HepG2 (cell line): ENCODE results near the gene CPVL. TPM values are rescaled to one million over a fixed set of nuclear protein-coding genes. Genes with fewer than 3 reads are reported as not detected.

Experiments
- ATAC-seq: fragments of 200-7000 bp; cut with Tn5 transposase; 3 replicates; pipeline ENCODE4 v1.9.1; 2020; ENCODE audit warnings: mild to moderate bottlenecking, moderate library complexity
- BruUV-seq: library from RNA; stranded (reverse); fragments of 400-500 nt; replicated peaks from 2 replicates; lab custom pipeline; 2021; lab: Mats Ljungman, UMichigan
- CTCF ChIA-PET: fragments of 300-600 bp; formaldehyde crosslinking; extraction: SDS; loops from one replicate; lab custom pipeline; 2021; ENCODE audit warnings: low total read pairs, inconsistent platforms, low intra/inter-chr PET ratio; lab: Yijun Ruan, JAX
- POLR2A ChIA-PET: fragments of 350-600 bp; sonication (Branson Sonifier 250); formaldehyde crosslinking; loops from one replicate; lab custom pipeline; 2020; ENCODE audit warnings: antibody characterized with exemption, inconsistent platforms; lab: Yijun Ruan, JAX
- DNase-seq: peaks from one replicate; pipeline ENCODE4 v3.0.0-alpha.2; 2015; ENCODE audit warnings: low spot score
- FAIRE-seq: peaks from 3 replicates; lab custom pipeline; 2011; peaks lifted over from hg19 to GRCh38; lab: Jason Lieb, UNC
- H2AFZ ChIP-seq: one replicate; pipeline ENCODE4 v1.6.1; 2011; ENCODE audit warnings: low read length, inconsistent platforms
- H3K27ac ChIP-seq: fragments of 300-600 bp; 3 replicates; pipeline ENCODE4 v1.8.0; 2011; ENCODE audit warnings: mixed run types, mild to moderate bottlenecking, mixed read lengths, low read length, inconsistent platforms; ENCODE audit not compliant: insufficient read depth; ENCODE audit errors: extremely low read length
- H3K27me3 ChIP-seq, 2 experiments: fragments of 200-600 bp in 1 of 2; 2 replicates in 1 of 2; 3 replicates in 1 of 2; pipeline versions ENCODE4 v1.6.0 to v1.8.0; 2011; ENCODE audit warnings: low read length in 2 of 2, mild to moderate bottlenecking in 2 of 2, moderate library complexity in 2 of 2, inconsistent platforms in 1 of 2; ENCODE audit not compliant: insufficient read depth in 2 of 2, control insufficient read depth in 1 of 2
- H3K36me3 ChIP-seq, 2 experiments: fragments of 200-600 bp in 1 of 2; replicated peaks in 1 of 2; 2 replicates in 1 of 2; 3 replicates in 1 of 2; pipeline versions ENCODE4 v1.5.1 to v1.8.0; 2011; ENCODE audit warnings: low read length in 2 of 2, inconsistent platforms in 1 of 2; ENCODE audit not compliant: insufficient read depth in 2 of 2, control insufficient read depth in 1 of 2
- H3K4me1 ChIP-seq: 2 replicates; pipeline ENCODE4 v1.5.1; 2012; ENCODE audit warnings: low read length, inconsistent platforms; ENCODE audit not compliant: insufficient read depth
- H3K4me2 ChIP-seq: 2 replicates; pipeline ENCODE4 v1.6.0; 2011; ENCODE audit warnings: low read depth, low read length, inconsistent platforms
- H3K4me3 ChIP-seq, 3 experiments: fragments of 200-600 bp in 1 of 3; sonication (generic), shearing (Covaris generic) in 1 of 3; replicated peaks in 1 of 3; 2 replicates each; pipeline ENCODE4 v1.5.1; 2011 to 2016; ENCODE audit warnings: low read length in 3 of 3, inconsistent platforms in 2 of 3, low read depth in 2 of 3, mild to moderate bottlenecking in 2 of 3, control low read depth in 1 of 3, mixed read lengths in 1 of 3; ENCODE audit not compliant: insufficient read depth in 1 of 3
- H3K79me2 ChIP-seq: one replicate; pipeline ENCODE4 v1.6.1; 2011; ENCODE audit warnings: low read length, inconsistent platforms; ENCODE audit not compliant: insufficient read depth
- H3K9ac ChIP-seq: 2 replicates; pipeline ENCODE4 v1.6.0; 2011; ENCODE audit warnings: mild to moderate bottlenecking, low read depth, low read length, inconsistent platforms; ENCODE audit not compliant: insufficient read depth
- H3K9me3 ChIP-seq: 2 replicates; pipeline ENCODE4 v1.5.1; 2012; ENCODE audit warnings: mild to moderate bottlenecking, low read length
- H4K20me1 ChIP-seq: 2 replicates; pipeline ENCODE4 v1.6.0; 2011; ENCODE audit warnings: inconsistent platforms, mild to moderate bottlenecking, low read length, moderate library complexity; ENCODE audit not compliant: insufficient read depth
- ARHGAP35 ChIP-seq: sonication (generic); formaldehyde crosslinking; IDR thresholded peaks from 2 replicates; pipeline ENCODE4 v1.9.0; 2022; ENCODE audit warnings: mild to moderate bottlenecking, inconsistent platforms, moderate library complexity, missing genetic modification reagents, borderline replicate concordance
- BORCS8-MEF2B ChIP-seq: sonication (generic); formaldehyde crosslinking; IDR thresholded peaks from 2 replicates; pipeline ENCODE4 v1.8.0; 2022; ENCODE audit warnings: mild to moderate bottlenecking, missing genetic modification reagents
- CBX1 ChIP-seq: IDR thresholded peaks from one replicate; pipeline ENCODE4 v1.6.1; 2016; ENCODE audit warnings: antibody characterized with exemption, low read depth
- CEBPB ChIP-seq: IDR thresholded peaks from 2 replicates; pipeline ENCODE4 v1.6.1; 2011; ENCODE audit warnings: low read depth, low read length, improper control_type of control experiment, borderline replicate concordance
- FOXO1 ChIP-seq: sonication (generic); formaldehyde crosslinking; IDR thresholded peaks from 2 replicates; pipeline ENCODE4 v1.4.0; 2020; ENCODE audit warnings: missing genetic modification reagents
- IKZF1 ChIP-seq: fragments of 450-650 bp; IDR thresholded peaks from 2 replicates; pipeline ENCODE4 v1.7.1; 2016
- LCORL ChIP-seq, 2 experiments: fragments of 450-650 bp in 1 of 2; sonication (generic) in 1 of 2; formaldehyde crosslinking in 1 of 2; IDR thresholded peaks; 2 replicates each; pipeline versions ENCODE4 v1.5.0 to v1.6.1; 2017 to 2020; ENCODE audit warnings: antibody characterized with exemption in 1 of 2, missing genetic modification reagents in 1 of 2
- SOX5 ChIP-seq: IDR thresholded peaks from 2 replicates; pipeline ENCODE4 v1.6.1; 2016; ENCODE audit warnings: borderline replicate concordance
- STAG1 ChIP-seq: sonication (generic); formaldehyde crosslinking; IDR thresholded peaks from 2 replicates; pipeline ENCODE4 v1.4.0; 2020; ENCODE audit warnings: missing genetic modification reagents
- TBX3 ChIP-seq: fragments of 450-650 bp; IDR thresholded peaks from 2 replicates; pipeline ENCODE4 v1.6.1; 2017; ENCODE audit warnings: antibody characterized with exemption, mild to moderate bottlenecking, inconsistent platforms, borderline replicate concordance
- ZFP1 ChIP-seq: IDR thresholded peaks from 2 replicates; pipeline ENCODE4 v1.6.1; 2016
- ZNF17 ChIP-seq: sonication (generic); formaldehyde crosslinking; IDR thresholded peaks from 2 replicates; pipeline ENCODE4 v1.5.0; 2020; ENCODE audit warnings: mild to moderate bottlenecking, missing genetic modification reagents
- ZNF235 ChIP-seq: sonication (generic); formaldehyde crosslinking; IDR thresholded peaks from 2 replicates; pipeline ENCODE4 v1.8.1; 2023; ENCODE audit warnings: mild to moderate bottlenecking, missing genetic modification reagents, borderline replicate concordance
- ZNF333 ChIP-seq: sonication (generic); formaldehyde crosslinking; IDR thresholded peaks from 2 replicates; pipeline ENCODE4 v1.4.0; 2020; ENCODE audit warnings: mild to moderate bottlenecking, missing genetic modification reagents, borderline replicate concordance
- ZNF615 ChIP-seq: sonication (generic); formaldehyde crosslinking; IDR thresholded peaks from 2 replicates; pipeline ENCODE4 v1.5.0; 2020; ENCODE audit warnings: mild to moderate bottlenecking, missing genetic modification reagents, borderline replicate concordance
- ZNF720 ChIP-seq: sonication (generic); formaldehyde crosslinking; IDR thresholded peaks from 2 replicates; pipeline ENCODE4 v1.4.0; 2020; ENCODE audit warnings: missing genetic modification reagents
- WGBS: methylation state at CpG from one replicate; pipeline ENCODE4 v1.1.6; 2017; ENCODE audit warnings: low lambda C conversion rate; 5-methylcytosine and 5-hydroxymethylcytosine counted together
- in situ Hi-C: cut with HindIII; loops from 2 replicates; pipeline ENCODE4 v1.10.0; 2017; ENCODE audit warnings: low pct_unique_long_range_greater_than_20kb; ENCODE audit not compliant: extremely low pct_ligation_motif_present
- intact Hi-C: fragments of 100-400 bp; cut with micrococcal nuclease; formaldehyde crosslinking; loops from one replicate; pipeline ENCODE4 v1.10.0; 2022; ENCODE audit not compliant: unreplicated experiment
- polyA plus RNA-seq, 8 experiments: library from polyadenylated mRNA; depleted of rRNA in 3 of 8; stranded (reverse) in 7 of 8; unstranded in 1 of 8; fragments of >200 nt; fragmentation: Illumina TruSeq in 4 of 8; extraction: Trizol in 4 of 8; gene quantifications; 2 replicates each; pipeline versions ENCODE4 v1.2.1 to v1.2.3, GENCODE V29; 2011 to 2016; ENCODE audit warnings: low read depth in 4 of 8, missing spikeins in 1 of 8, mixed read lengths in 1 of 8; ENCODE audit not compliant: insufficient read depth in 1 of 8
- total RNA-seq, 5 experiments: library from RNA; depleted of rRNA; stranded (reverse); fragments of >200 nt; fragmentation: Illumina TruSeq; extraction: Trizol; gene quantifications; 2 replicates each; pipeline ENCODE4 v1.2.3, GENCODE V29; 2016; ENCODE audit warnings: low read depth in 1 of 5
- TF ChIP-seq, protein P1 (sequence below): IDR thresholded peaks from 2 replicates; pipeline ENCODE4 v1.6.1; 2016; ENCODE audit warnings: low read depth
- TF ChIP-seq, protein P2 (sequence below): sonication (generic); formaldehyde crosslinking; IDR thresholded peaks from 2 replicates; pipeline ENCODE4 v1.4.0; 2020; ENCODE audit warnings: missing genetic modification reagents, borderline replicate concordance

The CPVL gene
- total and polyA plus RNA-seq, 2 of the 13 experiments (the other 11 are each of a cell fraction or from before 2014, with no cell fraction given), result 59.2 to 294 TPM

DNA sequence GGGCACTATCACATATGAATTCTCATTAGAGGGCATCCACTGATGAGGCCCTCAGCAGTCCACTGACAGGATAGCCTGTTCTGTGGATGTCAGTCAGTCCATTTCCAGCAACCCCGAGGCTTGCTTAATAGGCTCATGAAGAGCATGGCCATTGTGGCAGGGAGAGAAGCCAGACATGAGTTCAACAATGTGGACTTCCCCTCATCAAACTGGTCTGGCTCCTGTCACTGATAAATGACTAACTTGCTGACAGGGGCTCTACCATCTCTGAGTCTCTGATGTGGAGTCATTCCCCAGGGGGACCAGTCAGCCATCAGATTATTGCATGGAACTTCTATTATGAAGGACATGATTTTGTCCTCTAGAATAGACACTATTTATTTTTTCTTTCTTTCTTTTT, 168.5 kb downstream of the CPVL start:
- peaks cover 6% of the 10 kb centered on the region; the same call in 1 of the 2 replicates for H3K9me3 ChIP-seq
- ATAC-seq, result no peak; the same call in 2 of the 3 replicates
- no peak overlapping the region for H3K4me3 ChIP-seq
- TF ChIP-seq FOXO1 (no peak), IKZF1 (no peak), STAG1 (no peak), ZNF615 (CRISPR knock-in tag) (no peak), ZNF17 (no peak), ZNF235 (CRISPR knock-in tag) (no peak), ZFP1 (CRISPR knock-in tag) (no peak), ZNF720 (CRISPR knock-in tag) (no peak), SOX5 (CRISPR knock-in tag) (no peak), CBX1 (no peak), CEBPB (no peak), LCORL (IDR thresholded peaks at IDR 0.05) (no peak), LCORL (CRISPR knock-in tag; IDR thresholded peaks at IDR 0.05) (no peak), ZNF333 (CRISPR knock-in tag) (no peak), BORCS8-MEF2B (CRISPR knock-in tag) (no peak), ARHGAP35 (no peak), TBX3 (no peak)
- TF ChIP-seq, protein P1, sequence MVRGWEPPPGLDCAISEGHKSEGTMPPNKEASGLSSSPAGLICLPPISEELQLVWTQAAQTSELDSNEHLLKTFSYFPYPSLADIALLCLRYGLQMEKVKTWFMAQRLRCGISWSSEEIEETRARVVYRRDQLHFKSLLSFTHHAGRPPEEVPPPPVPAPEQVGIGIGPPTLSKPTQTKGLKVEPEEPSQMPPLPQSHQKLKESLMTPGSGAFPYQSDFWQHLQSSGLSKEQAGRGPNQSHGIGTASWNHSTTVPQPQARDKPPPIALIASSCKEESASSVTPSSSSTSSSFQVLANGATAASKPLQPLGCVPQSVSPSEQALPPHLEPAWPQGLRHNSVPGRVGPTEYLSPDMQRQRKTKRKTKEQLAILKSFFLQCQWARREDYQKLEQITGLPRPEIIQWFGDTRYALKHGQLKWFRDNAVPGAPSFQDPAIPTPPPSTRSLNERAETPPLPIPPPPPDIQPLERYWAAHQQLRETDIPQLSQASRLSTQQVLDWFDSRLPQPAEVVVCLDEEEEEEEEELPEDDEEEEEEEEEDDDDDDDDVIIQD, result no peak
- TF ChIP-seq, protein P2, sequence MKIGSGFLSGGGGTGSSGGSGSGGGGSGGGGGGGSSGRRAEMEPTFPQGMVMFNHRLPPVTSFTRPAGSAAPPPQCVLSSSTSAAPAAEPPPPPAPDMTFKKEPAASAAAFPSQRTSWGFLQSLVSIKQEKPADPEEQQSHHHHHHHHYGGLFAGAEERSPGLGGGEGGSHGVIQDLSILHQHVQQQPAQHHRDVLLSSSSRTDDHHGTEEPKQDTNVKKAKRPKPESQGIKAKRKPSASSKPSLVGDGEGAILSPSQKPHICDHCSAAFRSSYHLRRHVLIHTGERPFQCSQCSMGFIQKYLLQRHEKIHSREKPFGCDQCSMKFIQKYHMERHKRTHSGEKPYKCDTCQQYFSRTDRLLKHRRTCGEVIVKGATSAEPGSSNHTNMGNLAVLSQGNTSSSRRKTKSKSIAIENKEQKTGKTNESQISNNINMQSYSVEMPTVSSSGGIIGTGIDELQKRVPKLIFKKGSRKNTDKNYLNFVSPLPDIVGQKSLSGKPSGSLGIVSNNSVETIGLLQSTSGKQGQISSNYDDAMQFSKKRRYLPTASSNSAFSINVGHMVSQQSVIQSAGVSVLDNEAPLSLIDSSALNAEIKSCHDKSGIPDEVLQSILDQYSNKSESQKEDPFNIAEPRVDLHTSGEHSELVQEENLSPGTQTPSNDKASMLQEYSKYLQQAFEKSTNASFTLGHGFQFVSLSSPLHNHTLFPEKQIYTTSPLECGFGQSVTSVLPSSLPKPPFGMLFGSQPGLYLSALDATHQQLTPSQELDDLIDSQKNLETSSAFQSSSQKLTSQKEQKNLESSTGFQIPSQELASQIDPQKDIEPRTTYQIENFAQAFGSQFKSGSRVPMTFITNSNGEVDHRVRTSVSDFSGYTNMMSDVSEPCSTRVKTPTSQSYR, result no peak
- TF ChIP-seq, all 625 proteins: peak for 0
- DNase-seq (no peak), FAIRE-seq (no peak)
- Histone ChIP-seq H3K27ac (no peak overlapping the region), H3K4me2 (no peak overlapping the region), H3K9ac (no peak overlapping the region), H3K79me2 (no peaks in the 10 kb centered on the region), H2AFZ (no peak overlapping the region), H3K36me3 (no peaks in the 10 kb centered on the region), H3K4me1 (no peaks in the 10 kb centered on the region), H4K20me1 (no peaks in the 10 kb centered on the region), H3K27me3 (no peaks in the 10 kb centered on the region)
- no TSS peak for BruUV-seq
- intact Hi-C loops (no loop called here), in situ Hi-C loops (no loop called here)
- WGBS, result no CpG with 5 or more reads among the region's 1 CpG
- POLR2A ChIA-PET, result no interaction called here
- CTCF ChIA-PET, result no interaction called here
